WI38 (cell line): ENCODE data around the gene TSPYL4.

Source experiments
- H3K4me3 ChIP-seq: 2 replicates; pipeline ENCODE4 v1.5.1; 2011; ENCODE audit warnings: low read depth, mild to moderate bottlenecking, control low read depth, low read length
- TF ChIP-seq, protein P1 (sequence below): IDR thresholded peaks from 2 replicates; pipeline ENCODE4 v1.5.1; 2012; ENCODE audit warnings: low read depth, mild to moderate bottlenecking, control low read depth, low read length

TSPYL4 gene

GRCh38 chr6:116268589-116269293, 14.9 kb upstream of the TSPYL4 start:
- TF ChIP-seq, protein P1, sequence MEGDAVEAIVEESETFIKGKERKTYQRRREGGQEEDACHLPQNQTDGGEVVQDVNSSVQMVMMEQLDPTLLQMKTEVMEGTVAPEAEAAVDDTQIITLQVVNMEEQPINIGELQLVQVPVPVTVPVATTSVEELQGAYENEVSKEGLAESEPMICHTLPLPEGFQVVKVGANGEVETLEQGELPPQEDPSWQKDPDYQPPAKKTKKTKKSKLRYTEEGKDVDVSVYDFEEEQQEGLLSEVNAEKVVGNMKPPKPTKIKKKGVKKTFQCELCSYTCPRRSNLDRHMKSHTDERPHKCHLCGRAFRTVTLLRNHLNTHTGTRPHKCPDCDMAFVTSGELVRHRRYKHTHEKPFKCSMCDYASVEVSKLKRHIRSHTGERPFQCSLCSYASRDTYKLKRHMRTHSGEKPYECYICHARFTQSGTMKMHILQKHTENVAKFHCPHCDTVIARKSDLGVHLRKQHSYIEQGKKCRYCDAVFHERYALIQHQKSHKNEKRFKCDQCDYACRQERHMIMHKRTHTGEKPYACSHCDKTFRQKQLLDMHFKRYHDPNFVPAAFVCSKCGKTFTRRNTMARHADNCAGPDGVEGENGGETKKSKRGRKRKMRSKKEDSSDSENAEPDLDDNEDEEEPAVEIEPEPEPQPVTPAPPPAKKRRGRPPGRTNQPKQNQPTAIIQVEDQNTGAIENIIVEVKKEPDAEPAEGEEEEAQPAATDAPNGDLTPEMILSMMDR: peak; percentile 68; the same call in 1 of the 2 replicates
- H3K4me3 ChIP-seq: no peak overlapping the region

- no peak overlapping the region for H3K4me3 ChIP-seq
- TF ChIP-seq, protein P1: no peak
These were observed 14.1 kb upstream of the TSPYL4 start for GRCh38 chr6:116267836-116268588.

- H3K4me3 ChIP-seq: no peak overlapping the region
- TF ChIP-seq, protein P1: no peak
These were observed 12.9 kb upstream of the TSPYL4 start for GRCh38 chr6:116266803-116267202.

DNA sequence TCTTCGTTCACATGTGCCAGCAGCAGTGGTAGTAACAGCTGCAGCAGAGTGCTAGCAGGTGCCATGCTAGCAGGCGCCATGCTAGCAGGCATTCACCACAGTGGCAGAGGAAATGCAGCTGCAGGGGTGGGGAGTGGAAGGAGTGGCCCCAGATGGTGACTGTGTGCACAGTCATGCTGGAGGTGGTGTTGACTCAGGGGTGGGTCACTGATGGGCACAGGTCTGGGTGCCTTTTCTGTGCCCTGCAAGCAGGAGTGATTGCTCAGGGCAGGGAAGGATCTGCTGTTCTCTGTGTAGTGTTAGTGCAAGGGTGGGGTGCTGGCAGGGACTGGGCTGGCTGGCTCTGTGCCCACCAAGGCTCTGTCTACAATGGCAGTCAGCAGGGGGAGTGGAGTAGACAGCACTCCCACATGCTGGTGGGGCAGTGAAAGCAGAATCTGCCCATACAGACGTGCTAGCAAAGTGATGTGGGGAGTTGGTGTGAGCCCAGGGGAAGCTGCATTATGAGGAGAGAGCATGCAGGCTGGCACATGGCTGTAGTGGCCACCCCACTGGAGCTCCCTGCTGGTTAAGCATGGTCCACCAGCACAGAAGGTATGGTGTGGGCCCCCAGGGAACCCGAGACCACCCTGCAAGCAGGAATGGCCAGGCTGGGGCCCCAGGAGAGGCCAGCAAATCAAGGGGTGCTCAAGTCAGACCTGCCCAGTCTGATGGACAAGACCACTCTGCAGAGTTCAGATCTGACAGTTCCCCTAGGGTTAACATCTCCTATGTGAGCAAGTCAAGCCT, 11.4 kb upstream of the TSPYL4 start:
- no peak overlapping the region for H3K4me3 ChIP-seq
- TF ChIP-seq, protein P1: no peak

DNA sequence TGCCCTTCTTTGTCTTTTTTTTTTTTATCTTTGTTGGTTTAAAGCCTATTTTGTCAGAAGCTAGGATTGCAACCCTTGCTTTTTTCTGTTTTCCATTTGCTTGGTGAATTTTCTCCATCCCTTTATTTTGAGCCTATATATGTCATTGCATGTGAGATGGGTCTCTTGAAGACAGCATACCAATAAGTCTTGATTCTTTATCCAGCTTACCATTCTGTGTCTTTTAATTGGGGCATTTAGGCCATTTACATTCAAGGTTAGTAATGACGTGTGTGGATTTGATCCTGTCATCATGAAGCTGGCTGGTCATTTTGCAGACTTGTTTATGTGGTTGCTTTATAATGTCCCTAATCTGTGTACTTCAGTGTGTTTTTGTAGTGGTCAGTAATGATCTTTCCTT, 9.5 kb upstream of the TSPYL4 start:
- TF ChIP-seq, protein P1: no peak
- no peak overlapping the region for H3K4me3 ChIP-seq

DNA sequence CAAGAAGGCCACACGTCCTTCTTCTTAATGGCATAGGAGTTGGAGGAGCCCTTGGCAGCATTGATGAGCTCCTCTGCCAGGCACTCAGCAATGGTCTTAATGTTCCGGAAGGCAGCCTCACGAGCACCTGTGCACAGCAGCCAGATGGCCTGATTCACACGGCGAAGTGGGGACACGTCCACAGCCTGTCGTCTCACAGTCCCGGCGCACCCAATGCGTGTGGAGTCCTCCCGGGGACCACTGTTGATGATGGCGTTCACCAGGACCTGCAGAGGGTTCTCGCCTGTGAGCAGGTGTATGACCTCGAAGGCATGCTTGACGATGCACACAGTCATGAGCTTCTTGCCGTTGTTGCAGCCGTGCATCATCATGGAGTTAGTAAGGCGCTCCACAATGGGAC, 4.6 kb upstream of the TSPYL4 start:
- TF ChIP-seq, protein P1: no peak
- H3K4me3 ChIP-seq: no peak overlapping the region

DNA sequence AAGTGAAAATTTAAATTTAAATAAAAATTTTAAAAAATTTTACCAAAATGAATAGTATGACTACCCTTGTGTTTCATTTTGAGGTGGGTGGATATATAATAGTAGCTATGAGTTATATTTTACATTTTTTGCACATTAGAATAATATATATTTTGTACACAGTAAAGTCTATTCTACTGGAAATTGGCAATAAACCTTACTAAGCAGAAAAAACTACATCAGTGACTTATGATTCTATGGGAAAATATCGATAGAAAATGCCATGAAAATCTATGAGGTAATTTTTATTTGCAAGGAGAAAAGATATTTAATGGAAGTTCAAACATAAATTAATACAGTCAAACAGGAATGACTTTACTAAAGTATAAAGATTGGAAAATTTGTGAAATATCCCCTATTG, 2.8 kb upstream of the TSPYL4 start:
- TF ChIP-seq, protein P1: no peak
- no peak overlapping the region for H3K4me3 ChIP-seq
